ENCODE data around the gene RGL2.

DNA sequence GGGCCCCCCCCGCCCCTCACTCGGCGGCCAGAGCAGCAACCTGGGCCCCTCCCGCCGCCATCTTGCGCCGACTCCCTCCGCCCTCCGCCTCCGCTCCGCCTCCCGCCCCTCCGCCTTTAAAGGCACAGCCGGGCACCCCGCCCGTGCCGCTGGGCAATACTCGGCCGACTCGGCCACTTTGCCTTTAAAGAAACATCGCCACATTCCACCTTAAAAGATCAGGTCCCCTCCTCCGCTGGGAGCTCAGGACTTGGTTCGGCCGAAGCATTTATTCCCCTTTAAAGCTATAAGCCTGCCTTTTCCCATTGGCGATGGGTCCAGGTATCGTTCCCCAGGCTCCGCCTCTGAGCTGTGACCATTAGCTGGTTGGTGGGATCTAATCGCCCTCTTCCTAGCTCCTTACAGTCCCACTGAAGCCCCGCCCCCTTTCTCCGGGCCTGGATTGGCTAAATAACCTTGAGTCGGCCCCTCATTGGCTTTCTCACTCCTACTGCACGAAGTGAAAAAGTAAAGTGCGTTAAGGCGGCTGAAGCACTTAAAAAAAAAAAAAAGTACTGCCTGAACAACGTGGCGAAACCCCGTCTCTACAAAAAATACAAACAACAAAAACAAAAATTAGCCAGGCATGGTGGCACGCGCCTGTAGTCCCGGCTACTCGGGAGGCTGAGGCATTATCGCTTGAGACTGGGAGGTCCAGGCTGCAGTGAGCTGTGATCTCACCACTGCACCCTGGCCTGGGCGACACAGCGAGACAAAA is 19.1 kb upstream of the RGL2 start, which contains the start of gene ZBTB22:
- TF ChIP-seq, protein P1, sequence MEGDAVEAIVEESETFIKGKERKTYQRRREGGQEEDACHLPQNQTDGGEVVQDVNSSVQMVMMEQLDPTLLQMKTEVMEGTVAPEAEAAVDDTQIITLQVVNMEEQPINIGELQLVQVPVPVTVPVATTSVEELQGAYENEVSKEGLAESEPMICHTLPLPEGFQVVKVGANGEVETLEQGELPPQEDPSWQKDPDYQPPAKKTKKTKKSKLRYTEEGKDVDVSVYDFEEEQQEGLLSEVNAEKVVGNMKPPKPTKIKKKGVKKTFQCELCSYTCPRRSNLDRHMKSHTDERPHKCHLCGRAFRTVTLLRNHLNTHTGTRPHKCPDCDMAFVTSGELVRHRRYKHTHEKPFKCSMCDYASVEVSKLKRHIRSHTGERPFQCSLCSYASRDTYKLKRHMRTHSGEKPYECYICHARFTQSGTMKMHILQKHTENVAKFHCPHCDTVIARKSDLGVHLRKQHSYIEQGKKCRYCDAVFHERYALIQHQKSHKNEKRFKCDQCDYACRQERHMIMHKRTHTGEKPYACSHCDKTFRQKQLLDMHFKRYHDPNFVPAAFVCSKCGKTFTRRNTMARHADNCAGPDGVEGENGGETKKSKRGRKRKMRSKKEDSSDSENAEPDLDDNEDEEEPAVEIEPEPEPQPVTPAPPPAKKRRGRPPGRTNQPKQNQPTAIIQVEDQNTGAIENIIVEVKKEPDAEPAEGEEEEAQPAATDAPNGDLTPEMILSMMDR (optimal IDR thresholded peaks at IDR 0.05 in 1 of 3, IDR thresholded peaks at IDR 0.05 in 1 of 3, conservative IDR thresholded peaks at IDR 0.05 in 1 of 3; ENCODE audit: extremely low read depth in 1 of 3, insufficient read depth in 2 of 3, low read length in 3 of 3), result no peak
- no peak for TF ChIP-seq EZH2 (IDR thresholded peaks at IDR 0.05; ENCODE audit: low read length)
